Inflammatory macrophage treated with lipopolysaccharide for 4 hours (primary cell): ENCODE data around the gene LAMC1.
"Not testable (repeated sequence)": the region's sequence is repeated elsewhere in the genome, so short reads cannot be mapped to it uniquely, and the experiment has no call there.

Experiments
- DNase-seq: peaks from one replicate; pipeline ENCODE4 v3.0.0-alpha.2; 2020

Gene LAMC1

GRCh38 chr1:183043872-183044854 is 20.9 kb downstream of the LAMC1 start:
- DNase-seq: no peak

DNA sequence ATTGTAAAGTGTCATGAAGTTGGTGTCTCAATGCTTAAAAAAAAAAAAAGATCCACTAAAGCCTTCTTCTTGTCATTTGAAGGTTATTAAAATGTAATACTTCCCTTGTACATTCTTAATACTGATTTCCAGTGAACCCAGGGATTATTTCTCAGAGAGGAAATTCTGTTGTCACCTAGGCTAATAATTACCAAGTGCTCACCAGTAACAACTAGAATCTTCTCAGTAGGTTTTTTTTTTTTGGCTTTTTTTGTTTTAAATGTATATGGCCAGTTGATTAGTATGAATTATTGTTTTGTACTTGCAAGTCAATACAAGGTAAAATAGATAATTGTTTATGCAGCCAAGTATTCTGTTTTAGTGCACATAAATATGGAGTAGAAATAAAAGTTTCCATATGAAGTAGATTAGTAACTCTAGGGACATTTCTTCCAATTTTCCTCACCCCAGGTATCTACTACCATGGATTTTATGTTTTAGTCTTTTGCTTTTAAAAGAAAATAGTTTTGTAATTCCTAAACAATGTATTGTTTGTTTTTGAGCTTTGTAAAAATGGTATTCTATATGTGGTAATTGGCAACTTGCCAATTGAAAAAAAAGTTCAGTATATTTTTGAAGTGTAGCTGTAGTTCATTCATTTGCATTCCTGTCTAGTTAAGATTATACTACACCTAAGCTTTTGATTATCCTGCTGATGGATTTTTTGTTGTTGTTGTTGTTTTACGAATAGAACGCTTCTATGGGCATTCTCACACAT is 21.9 kb downstream of the LAMC1 start:
- no peak for DNase-seq

GRCh38 chr1:183048087-183049085 is 25.2 kb downstream of the LAMC1 start:
- no peak for DNase-seq

GRCh38 chr1:183051546-183051945 is 28.3 kb downstream of the LAMC1 start:
- DNase-seq: no peak

GRCh38 chr1:183052861-183053260 is 29.6 kb downstream of the LAMC1 start:
- no peak for DNase-seq

DNA sequence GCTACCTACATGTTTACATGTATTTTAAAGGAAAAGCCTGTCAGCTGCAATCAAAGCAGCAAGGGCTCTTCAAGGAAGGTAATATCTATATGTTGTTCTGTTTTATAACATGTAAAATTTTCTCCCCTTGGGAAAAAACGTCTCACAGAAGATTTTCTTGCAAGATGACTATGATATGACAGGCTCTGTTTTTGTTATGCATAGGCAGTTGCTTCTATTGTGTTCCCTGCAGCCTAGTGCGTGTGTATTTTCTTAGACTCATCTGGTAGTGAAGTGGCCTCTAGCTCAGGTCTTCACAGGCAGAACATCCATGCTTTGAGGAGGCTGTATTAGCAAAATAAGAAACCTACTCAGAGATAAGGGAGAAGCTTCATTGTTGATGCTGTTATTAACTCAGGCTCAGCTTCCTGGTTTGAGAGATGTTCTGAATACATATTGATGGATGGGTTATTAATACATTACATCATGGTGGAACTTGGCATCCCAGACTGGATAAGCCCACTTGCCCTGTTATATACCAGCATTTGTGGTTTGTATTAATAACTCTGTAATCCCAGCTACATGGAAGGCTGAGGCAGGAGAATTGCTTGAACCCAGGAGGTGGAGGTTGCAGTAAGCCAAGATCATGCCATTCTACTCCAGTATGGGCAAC is 35.8 kb downstream of the LAMC1 start:
- DNase-seq: no peak

DNA sequence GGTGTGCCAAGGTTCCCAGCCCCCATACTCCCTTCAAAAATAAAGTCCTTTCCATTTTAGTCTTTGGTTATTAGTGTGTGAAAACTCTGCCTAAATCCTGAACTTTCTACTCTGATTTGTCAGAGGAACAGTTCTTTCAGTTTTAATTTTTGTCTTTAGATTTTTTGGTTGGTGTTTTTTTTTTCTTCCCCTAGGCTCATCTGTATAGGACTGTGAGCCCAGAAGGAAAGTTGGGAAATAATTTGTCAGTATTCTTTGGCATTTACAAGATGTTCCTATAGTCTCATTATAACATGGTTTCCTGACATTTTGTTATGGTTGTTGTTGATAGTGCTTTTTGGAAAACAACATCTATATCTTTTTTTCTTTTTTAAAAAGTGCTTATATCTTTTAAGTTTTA is 38.0 kb downstream of the LAMC1 start:
- DNase-seq: no peak

DNA sequence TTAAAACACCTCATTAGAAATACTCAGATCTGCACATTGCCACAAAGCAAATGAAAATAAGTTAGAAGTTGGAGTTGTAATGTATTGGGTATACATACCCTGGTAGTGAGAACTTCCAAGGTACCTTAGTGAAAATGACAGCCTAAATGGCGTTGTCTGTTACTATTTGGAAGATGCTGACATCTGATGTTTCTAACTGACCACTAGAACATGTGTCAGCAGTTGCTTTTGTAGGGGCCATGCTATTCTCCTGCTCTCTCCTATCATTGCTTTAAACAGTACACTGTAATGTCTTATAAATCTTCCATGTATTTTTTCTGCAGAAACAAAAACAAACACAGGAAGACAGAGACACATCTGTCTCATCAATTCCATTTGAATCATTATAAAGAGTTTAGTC is 40.1 kb downstream of the LAMC1 start:
- DNase-seq: no peak

DNA sequence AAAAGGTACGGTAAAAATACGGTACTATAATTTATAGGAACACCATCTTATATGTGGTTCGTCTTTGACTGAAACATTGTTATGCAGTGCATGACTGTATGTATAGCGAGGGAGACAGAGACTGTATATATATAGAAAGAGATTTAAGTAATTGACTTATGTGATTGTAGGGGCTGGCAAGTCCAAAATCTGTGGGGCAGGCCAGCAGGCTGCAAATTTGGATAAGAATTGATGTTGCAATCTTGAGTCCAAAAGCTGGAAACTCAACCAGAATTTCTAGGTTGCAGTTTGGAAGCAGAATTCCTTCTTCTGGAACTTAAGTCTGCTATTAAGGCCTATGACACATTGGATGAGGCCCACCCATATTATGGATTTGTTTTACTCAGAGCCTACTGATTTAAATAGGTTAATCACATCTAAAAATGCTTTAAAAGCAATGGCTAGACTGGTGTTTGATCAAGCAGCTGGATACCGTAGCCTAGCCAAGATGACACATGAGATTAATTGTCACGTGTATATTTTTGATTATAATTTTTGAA is 42.0 kb downstream of the LAMC1 start:
- no peak for DNase-seq

GRCh38 chr1:183066432-183066831 is 43.2 kb downstream of the LAMC1 start:
- DNase-seq: not testable (repeated sequence)

GRCh38 chr1:183069562-183070216 is 46.5 kb downstream of the LAMC1 start:
- no peak for DNase-seq

DNA sequence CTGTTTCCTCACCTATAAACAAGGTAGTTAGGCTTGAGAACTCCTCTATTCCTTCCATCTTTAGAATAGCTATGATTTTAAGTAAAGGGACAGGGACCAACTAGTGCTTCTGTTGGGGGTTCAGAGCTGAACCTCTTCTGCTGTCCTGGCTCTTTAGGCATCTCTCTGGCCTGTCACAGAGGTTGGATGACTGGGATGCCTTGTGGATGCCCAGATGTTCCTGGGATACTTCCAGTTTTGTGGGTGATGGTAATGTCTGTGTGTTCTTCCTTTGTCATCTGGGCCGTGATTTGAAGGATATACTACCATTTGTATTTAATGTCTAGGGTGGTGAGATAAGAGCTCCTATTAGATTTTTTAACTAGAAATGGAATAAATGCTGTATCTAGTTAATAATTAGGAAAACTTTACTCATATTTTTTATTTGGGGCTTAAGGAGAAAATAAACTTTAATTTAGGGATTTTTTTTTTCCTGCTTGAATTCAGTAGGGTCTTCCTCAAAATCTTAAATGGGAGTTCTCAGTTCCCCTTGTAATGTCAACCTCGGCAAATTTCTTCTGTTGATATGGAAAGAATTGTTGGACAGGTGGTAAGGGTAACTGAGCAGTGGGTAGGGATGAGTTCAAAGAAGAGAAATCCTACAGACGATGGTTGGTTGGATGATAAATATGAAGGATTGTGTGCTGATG is 47.2 kb downstream of the LAMC1 start:
- no peak for DNase-seq

DNA sequence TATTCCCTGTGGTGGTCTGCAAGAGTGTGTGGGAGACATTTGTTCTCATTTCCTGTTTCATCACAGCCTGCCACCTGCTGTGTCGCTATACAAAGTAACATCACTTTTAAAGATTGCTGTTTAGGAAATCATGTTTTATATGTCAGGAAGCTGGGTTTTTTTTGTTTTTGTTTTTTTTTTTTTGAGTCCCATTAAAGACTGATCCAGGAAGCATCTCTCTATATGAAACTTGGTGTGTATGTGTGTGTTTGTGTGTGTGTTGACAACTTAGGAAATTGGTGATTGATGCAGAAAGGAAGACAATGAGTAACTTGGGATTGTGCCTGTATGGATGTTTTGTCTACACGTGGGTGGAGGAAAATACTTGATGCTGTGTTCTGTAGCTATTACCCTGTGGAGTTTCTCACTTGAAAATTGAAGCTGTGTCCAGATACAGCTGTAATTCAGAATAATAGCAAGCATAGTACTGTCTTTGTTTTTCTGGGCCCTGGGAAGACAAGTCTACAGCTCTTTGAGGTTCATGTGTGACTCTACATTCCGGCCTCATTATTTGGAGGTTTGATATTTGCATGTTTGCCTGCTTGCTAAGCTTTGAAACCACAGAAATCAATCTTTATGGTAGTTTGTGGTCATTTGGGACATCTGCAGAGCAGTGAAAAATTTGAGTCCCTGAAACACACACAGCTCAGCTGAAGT is 47.9 kb downstream of the LAMC1 start:
- no peak for DNase-seq

GRCh38 chr1:183072595-183072994 is 49.4 kb downstream of the LAMC1 start:
- DNase-seq: not testable (repeated sequence)

DNA sequence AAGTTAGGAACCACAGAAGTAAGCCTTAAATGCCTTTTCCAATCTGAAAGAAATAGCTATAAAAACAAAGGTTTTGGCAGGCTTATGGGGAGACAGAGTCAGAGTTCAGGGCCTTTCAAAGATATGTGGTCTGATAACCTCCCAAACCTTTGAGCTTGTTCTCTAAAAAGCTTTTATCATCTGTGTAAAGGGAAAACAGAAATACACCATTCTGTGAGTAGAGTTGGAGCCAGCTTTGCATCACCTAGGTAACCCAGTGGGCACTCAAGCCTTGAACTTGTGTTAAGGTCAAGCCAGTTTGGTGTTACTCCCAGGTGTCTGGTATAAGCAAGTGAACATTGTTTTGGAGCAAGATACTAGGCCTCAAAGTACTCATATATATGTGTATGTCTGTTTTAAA is 50.1 kb downstream of the LAMC1 start:
- no peak for DNase-seq

- no peak for DNase-seq
Measured at GRCh38 chr1:183074215-183074614, 51.0 kb downstream of the LAMC1 start.

GRCh38 chr1:183075861-183076260 is 52.6 kb downstream of the LAMC1 start:
- no peak for DNase-seq

- no peak for DNase-seq
Measured at GRCh38 chr1:183077097-183077496, 53.9 kb downstream of the LAMC1 start.

DNA sequence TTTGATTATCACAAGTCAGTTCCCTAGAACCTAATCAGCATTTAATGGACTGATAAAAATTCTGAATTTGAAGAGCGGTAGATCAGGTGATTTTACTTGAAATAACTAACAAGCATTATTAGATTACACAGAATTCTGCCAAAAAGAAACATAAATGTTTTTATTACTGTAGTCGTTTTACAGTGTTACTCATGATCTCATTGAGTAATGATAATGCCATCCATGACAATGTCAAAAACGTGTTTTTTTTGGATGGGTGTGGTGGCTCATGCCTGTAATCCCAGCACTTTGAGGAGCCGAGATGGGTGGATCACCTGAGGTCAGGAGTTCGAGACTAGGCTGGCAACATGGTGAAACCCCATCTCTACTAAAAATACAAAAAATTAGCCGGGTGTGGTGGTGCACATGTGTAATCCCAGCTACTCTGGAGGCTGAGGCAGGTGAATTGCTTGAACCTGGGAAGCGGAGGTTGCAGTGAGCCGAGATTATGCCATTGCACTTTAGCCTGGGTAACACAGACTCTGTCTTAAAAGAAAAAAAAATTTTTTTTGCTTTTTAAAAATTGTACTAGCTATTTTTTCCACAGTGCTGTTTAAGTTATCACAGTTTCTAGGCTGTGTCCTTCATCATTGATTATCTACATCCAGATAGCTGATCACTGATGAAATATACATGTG is 56.6 kb downstream of the LAMC1 start:
- no peak for DNase-seq
